ENCODE data around the gene SMCO4. TPM values are rescaled to one million over a fixed set of nuclear protein-coding genes. Genes with fewer than 3 reads are reported as not detected.
"Not testable (repeated sequence)": the region's sequence is repeated elsewhere in the genome, so short reads cannot be mapped to it uniquely, and the experiment has no call there.

SMCO4 gene
- total RNA-seq, 1 experiment from 2014 or later: 8.5 TPM

- no peak for TF ChIP-seq CTCF (IDR thresholded peaks at IDR 0.05; ENCODE audit: unreplicated experiment)
- Mint-ChIP-seq H3K36me3 (ENCODE audit: insufficient read depth, unreplicated experiment) (peaks cover 7% of the 10 kb centered on the region), H3K4me3 (ENCODE audit: unreplicated experiment) (no peak overlapping the region), H3K9me3 (ENCODE audit: unreplicated experiment) (no peaks in the 10 kb centered on the region), H3K27ac (ENCODE audit: low read depth, unreplicated experiment) (no peak overlapping the region), H3K4me1 (ENCODE audit: insufficient read depth, unreplicated experiment) (peaks cover 6% of the 10 kb centered on the region), H3K27me3 (ENCODE audit: insufficient read depth, unreplicated experiment) (no peaks in the 10 kb centered on the region)
- ChIA-PET POLR2A (no interaction called here), CTCF (interaction anchor here (0.8 to 0.9 kb wide), 2 partner anchors 46 to 363 kb away, joined by 3 read pairs; no protein-coding TSS in a partner anchor)
- intact Hi-C loops (cut with micrococcal nuclease): no loop called here
- DNase-seq (ENCODE audit: unreplicated experiment): no peak
- no TSS peak for BruUV-seq (replicated peaks)
Measured at GRCh38 chr11:93587858-93588581, 44.8 kb upstream of the SMCO4 start.

GRCh38 chr11:93587425-93587824 lies 44.2 kb upstream of the SMCO4 start:
- H3K4me1 Mint-ChIP-seq (ENCODE audit: insufficient read depth, unreplicated experiment); H3K9me3 Mint-ChIP-seq (ENCODE audit: unreplicated experiment); DNase-seq (ENCODE audit: unreplicated experiment); BruUV-seq (replicated peaks); POLR2A ChIA-PET; H3K27me3 Mint-ChIP-seq (ENCODE audit: insufficient read depth, unreplicated experiment); H3K36me3 Mint-ChIP-seq (ENCODE audit: insufficient read depth, unreplicated experiment); H3K27ac Mint-ChIP-seq (ENCODE audit: low read depth, unreplicated experiment); intact Hi-C loops (cut with micrococcal nuclease); H3K4me3 Mint-ChIP-seq (ENCODE audit: unreplicated experiment): not testable (repeated sequence)
- CTCF ChIA-PET: interaction anchor here (0.8 to 0.9 kb wide), 3 partner anchors 14 to 362 kb away, joined by 3 read pairs; no protein-coding TSS in a partner anchor

GRCh38 chr11:93585758-93586157 lies 42.6 kb upstream of the SMCO4 start:
- no peak for TF ChIP-seq CTCF (IDR thresholded peaks at IDR 0.05; ENCODE audit: unreplicated experiment)
- H3K36me3 Mint-ChIP-seq (ENCODE audit: insufficient read depth, unreplicated experiment): peaks cover under 1% of the 10 kb centered on the region
- CTCF ChIA-PET: interaction anchor here (1.2 kb wide), 1 partner anchor 67 kb away, joined by 5 read pairs; no protein-coding TSS in a partner anchor
- DNase-seq (ENCODE audit: unreplicated experiment): peak; percentile 67
- BruUV-seq (replicated peaks): no TSS peak
- peaks cover 6% of the 10 kb centered on the region for H3K4me1 Mint-ChIP-seq (ENCODE audit: insufficient read depth, unreplicated experiment)
- H3K27me3 Mint-ChIP-seq (ENCODE audit: insufficient read depth, unreplicated experiment): no peaks in the 10 kb centered on the region
- intact Hi-C loops (cut with micrococcal nuclease): no loop called here
- POLR2A ChIA-PET: interaction anchor here (1.4 kb wide), 1 partner anchor 15 kb away, joined by 5 read pairs; no protein-coding TSS in a partner anchor
- H3K4me3 Mint-ChIP-seq (ENCODE audit: unreplicated experiment): no peak overlapping the region
- H3K9me3 Mint-ChIP-seq (ENCODE audit: unreplicated experiment): no peaks in the 10 kb centered on the region
- no peak overlapping the region for H3K27ac Mint-ChIP-seq (ENCODE audit: low read depth, unreplicated experiment)

GRCh38 chr11:93583490-93583889 lies 40.3 kb upstream of the SMCO4 start:
- TF ChIP-seq CTCF (IDR thresholded peaks at IDR 0.05; ENCODE audit: unreplicated experiment): no peak
- no peak for DNase-seq (ENCODE audit: unreplicated experiment)
- BruUV-seq (replicated peaks): no TSS peak
- H3K36me3 Mint-ChIP-seq (ENCODE audit: insufficient read depth, unreplicated experiment): no peaks in the 10 kb centered on the region
- H3K4me1 Mint-ChIP-seq (ENCODE audit: insufficient read depth, unreplicated experiment): peaks cover 6% of the 10 kb centered on the region
- ChIA-PET POLR2A (no interaction called here), CTCF (interaction anchor here (1.3 kb wide), 1 partner anchor 349 kb away, joined by 5 read pairs; no protein-coding TSS in a partner anchor)
- intact Hi-C loops (cut with micrococcal nuclease): no loop called here
- no peak overlapping the region for H3K4me3 Mint-ChIP-seq (ENCODE audit: unreplicated experiment)
- H3K27me3 Mint-ChIP-seq (ENCODE audit: insufficient read depth, unreplicated experiment): no peaks in the 10 kb centered on the region
- no peaks in the 10 kb centered on the region for H3K9me3 Mint-ChIP-seq (ENCODE audit: unreplicated experiment)
- no peak overlapping the region for H3K27ac Mint-ChIP-seq (ENCODE audit: low read depth, unreplicated experiment)
